DMS79 treated with DMSO at 0.1 percent for 48 hours (cell line): Measurements from ENCODE around the gene TSSC4.

Source experiments
- DNase-seq: peaks from one replicate; lab custom pipeline; 2025; lab: John Stamatoyannopoulos, UW

Gene TSSC4

GRCh38 chr11:2400762-2401435, 349 bp downstream of the TSSC4 start:
- no peak for DNase-seq

- no peak for DNase-seq
Measured at GRCh38 chr11:2401436-2401984, 960 bp downstream of the TSSC4 start.

- DNase-seq, result no peak
Measured at GRCh38 chr11:2402106-2402505, 1.6 kb downstream of the TSSC4 start.

- no peak for DNase-seq
Measured at GRCh38 chr11:2402890-2403645, 2.5 kb downstream of the TSSC4 start.

DNA sequence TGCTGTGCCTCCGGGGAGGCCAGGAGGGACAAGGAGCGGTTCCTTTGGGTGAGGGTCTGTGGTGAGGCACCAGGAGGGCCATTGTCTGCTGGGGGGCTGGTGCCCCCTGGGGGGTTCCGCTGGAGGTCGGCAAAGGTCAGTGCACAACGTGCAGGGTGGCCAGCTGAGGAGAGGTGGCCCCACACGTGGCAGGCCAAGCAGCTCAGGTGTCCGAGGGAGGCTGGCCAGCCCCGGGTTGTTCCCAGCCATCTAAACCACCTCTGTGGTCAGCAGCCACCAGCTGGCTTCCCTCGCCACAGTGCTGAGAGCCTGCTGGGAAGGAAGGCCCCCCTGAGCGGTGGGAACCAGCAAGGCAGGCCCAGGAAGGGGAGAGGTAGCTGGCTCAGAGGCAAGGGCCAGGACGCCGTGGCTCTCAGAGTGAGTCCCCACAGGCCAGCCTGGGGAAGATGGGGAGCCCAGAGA, 4.2 kb downstream of the TSSC4 start:
- DNase-seq, result no peak

GRCh38 chr11:2406451-2406850, 5.9 kb downstream of the TSSC4 start:
- DNase-seq, result no peak

- DNase-seq, result no peak
Measured at GRCh38 chr11:2406878-2407410, 6.4 kb downstream of the TSSC4 start.

DNA sequence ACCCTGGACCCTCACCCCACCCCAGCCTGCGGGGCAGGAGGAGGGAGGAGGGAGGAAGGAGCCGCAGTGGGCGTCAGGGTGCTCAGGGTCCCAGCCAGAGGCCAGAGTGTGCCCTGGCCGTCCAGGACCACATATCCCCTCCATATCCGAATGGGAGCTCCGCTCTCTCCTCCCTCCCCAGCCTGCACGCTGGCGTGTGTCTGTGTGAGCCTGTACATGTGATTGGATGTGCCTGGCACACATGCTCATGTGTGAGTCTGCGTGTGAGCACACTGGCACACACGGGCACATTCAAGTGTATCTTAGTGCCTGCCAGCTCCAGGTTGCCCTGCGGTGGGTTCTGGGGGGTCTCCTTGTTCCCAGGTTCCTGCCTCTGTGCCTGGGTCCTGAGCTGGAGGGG, 8.1 kb downstream of the TSSC4 start:
- DNase-seq, result no peak

- DNase-seq, result no peak
Measured at GRCh38 chr11:2409126-2409525, 8.6 kb downstream of the TSSC4 start.

DNA sequence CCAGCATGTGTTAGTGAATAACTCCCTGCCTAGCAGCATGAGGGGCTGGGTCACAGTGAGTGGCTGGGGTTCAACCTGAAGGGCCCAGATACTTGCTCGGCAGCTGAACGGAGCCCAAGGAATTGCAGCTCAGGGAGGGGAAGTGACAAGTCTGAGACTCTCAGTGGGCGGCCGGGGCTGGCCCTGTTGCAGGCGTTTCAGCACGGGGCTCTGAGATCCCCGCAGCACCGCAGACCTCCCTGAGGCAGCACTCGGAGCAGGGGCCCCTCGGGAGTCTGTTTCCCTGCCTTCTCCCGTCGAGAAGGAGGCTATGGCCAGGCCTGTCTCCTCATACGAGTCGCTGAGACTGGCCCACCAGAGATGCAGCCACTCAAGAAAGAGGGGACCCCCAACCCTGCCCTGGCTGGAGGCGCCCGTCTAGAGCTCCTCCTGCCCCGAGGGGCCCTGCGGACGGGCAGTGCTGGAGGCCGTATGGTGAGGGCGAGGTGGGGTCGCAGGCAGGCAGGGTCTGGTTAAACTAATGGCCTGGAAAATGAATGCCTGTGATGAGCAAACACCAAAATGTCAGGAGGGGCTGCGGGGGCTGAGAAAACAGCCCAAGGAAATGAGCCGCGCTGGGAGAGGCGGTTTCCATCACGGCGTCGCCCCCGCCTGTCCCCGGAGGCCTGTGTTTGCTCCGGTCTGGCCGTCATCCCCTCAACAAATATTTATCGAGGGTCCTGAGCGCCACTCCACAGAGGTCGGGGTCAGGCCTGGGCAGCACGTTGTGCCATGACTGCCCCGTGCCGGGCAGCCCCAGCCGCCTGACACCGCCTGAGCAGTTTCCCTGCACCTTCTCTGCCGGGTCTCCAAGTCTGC, 9.3 kb downstream of the TSSC4 start:
- no peak for DNase-seq

GRCh38 chr11:2410616-2411015, 10.1 kb downstream of the TSSC4 start:
- DNase-seq, result no peak

DNA sequence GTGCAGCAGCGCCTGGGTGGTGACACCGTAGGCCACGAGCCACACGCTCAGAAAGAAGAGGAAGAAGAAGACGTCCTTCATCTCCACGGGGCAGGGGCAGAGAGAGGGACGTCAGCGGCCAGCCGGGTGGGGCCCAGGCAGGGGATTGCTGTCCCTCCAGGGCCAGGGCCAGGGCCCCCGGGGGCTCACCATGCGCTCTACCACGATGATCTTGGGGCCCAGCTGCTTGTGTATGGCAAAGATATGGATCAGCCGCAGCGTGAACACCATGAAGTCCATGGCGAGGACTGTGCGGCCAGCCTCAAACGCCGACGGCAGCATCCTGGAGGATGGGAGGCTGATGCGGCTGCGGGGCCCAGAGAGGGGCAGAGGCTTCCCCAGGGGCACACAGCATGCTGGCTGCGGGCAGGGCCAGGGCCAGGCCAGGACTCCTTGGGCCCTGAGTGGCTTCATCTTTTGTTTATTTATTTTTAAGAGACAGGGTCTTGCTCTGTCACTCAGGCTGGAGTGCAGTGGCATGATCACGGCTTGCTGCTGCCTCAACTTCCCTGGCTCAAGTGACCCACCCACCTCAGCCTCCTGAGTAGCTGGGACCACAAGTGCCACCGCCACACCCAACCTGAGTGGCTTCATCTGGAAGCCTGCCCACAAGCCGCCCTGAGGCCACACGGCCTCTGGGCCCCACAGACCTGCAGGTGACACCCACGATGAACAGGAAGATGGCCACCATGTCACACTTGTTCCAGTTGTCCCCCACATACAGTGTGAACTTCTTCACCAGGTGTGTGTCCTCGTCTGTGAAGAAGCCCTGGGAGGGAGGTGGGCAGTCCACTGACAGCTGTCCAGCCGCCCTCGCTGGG, 11.1 kb downstream of the TSSC4 start:
- DNase-seq, result no peak

- DNase-seq, result no peak
Measured at GRCh38 chr11:2412323-2412722, 11.8 kb downstream of the TSSC4 start.

DNA sequence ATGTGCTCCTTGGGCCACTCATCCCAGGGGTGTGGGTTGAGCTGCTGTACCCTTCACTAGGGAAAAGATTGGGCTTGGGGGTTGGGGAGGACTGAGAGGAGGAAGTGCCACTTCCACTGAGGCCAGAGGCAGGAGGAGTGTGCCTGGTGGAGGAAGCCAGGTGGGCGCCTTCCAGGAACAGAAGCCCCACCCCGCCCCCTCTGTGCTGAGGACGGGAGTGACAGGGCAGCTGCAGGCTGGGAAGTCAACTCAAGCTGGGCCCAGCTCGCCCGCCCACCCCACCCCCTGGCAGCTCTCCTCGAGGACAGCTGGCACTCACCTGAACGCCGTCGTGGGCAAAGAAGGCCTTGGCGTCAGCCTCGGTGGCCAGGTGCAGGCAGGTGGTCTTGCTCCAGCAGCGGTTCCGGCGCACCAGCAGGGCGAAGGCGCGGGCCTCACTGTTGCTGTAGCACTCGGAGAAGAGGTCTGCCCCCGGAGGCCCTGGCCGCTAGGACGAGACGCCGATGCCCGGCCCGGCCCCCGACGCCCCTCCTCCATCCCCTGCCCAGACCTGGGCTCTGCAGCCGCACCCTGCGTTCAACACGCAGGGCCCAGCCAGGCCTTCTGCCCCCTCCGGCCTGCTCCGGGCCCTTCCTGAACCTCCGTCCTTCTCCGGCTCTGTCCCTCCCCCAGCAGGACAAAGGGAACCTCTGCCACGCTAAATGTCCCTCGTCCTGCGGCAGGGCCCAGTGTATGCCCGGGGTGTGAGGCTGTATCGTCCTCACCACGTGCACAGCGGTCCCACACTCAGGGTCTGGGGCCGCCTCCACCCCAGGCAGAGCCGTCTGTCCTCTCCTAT, 13.4 kb downstream of the TSSC4 start:
- DNase-seq, result no peak

DNA sequence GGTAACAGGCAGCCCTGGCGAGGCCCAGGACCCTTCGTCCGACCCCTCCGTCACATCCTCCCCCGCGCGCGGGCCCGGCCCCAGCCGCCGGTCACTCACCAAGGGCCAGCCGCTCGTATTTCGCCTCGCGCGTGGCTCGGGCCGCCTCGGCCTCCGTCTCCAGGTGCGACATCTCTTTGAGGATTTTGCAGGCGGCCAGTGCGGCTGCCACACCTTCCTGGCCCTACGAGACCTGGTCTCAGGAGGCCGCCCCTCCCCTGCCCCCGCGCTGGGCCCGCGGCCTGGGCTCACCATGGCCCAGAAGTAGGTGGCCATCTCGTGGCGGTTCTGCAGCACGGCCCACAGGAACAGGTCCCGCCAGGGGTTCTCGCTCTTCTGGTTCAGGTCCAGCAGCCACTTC, 14.1 kb downstream of the TSSC4 start:
- no peak for DNase-seq

GRCh38 chr11:2415171-2415570, 14.6 kb downstream of the TSSC4 start:
- DNase-seq, result no peak

DNA sequence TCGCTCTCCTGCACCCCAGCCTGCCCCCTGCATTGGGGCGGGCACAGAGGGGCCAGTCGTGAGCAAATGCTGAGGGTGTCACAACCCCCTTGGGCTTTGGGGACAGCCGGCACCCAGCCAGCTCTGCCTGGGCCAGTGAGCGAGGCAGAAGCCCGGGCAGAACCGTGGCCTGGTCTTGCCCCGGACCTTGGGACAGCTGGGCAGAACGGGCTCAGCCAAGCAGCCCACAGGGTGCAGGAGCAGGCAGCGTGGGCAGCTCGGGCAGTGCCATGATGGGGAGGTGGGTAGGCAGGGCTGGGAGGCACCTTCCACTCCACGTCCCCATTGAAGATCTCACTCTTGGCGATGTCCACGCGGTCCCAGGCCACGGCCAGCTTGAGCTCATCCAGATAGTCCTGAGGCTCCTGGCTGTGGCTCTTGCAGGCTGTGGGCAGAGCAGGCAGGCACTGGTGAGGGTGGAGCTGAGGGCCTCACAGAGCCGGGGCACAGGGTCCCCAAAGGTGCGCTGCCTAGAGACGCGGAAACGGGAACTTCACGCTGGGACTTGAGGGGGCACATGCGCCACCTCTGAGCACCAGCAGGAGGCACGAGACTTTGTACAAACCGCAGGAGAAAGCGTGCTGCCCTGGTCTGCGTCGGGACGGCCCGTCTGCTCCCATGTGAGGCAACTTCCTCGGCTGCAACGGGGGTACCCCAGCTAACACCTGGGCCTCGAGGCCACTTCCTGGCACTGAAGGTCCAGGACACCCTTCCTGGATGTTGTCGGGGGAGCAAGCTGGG, 15.2 kb downstream of the TSSC4 start:
- DNase-seq, result no peak

DNA sequence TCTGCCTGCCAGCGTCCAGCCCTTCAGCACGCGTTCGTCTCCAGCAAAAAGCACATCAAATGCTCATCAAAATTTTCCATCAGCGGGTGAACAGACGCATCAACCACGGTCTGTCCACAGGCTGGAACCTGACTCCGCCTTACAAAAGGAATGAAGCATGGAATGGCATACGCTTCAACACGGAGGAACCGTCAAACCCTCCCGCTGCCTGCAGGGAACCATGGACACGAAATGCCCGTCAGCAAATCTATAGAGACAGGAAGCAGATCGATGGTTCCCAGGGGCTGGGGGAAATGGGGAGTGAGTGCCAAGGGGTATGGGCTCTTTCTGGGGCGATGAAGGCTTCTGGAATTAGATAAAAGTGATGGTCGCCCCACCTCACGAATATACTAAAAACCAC, 16.2 kb downstream of the TSSC4 start:
- DNase-seq, result no peak
